ENCODE results near the gene GDA. TPM values are rescaled to one million over a fixed set of nuclear protein-coding genes. Genes with fewer than 3 reads are reported as not detected.

The GDA gene
- total and polyA plus RNA-seq, 2 of the 4 experiments (the other 2 are of a cell fraction): not detected

- H3K14ac ChIP-seq (replicated peaks; ENCODE audit: low read depth, low read length): no peak overlapping the region
- H2BK120ac ChIP-seq (ENCODE audit: low read depth, low read length): no peak overlapping the region
- WGBS, 2 experiments (ENCODE audit: extremely low coverage in 2 of 2, insufficient read length in 1 of 2): 20% methylated on average over 1 of the region's 2 CpGs; no CpG with 5 or more reads in 1 of the 2 experiments
Observed at GRCh38 chr9:72102520-72102919, 46.7 kb upstream of the GDA start.

More at GRCh38 chr9:72102520-72102919, 46.7 kb upstream of the GDA start:
- Histone ChIP-seq H3K18ac (ENCODE audit: low read depth, low read length) (no peak overlapping the region), H3K79me1 (ENCODE audit: low read depth in 1 of 2, low read length in 2 of 2) (no peaks in the 10 kb centered on the region), H3K27ac (ENCODE audit: insufficient read depth, low read length) (no peak overlapping the region), H2AK9ac (replicated peaks; ENCODE audit: low read depth, low read length, poor library complexity) (no peak overlapping the region), H2BK20ac (ENCODE audit: low read depth, low read length) (no peak overlapping the region), H3K9me3 (ENCODE audit: control insufficient read depth, insufficient read depth, low read length) (no peaks in the 10 kb centered on the region), H3K4me1 (ENCODE audit: control insufficient read depth, insufficient read depth, low read length) (no peaks in the 10 kb centered on the region), H2AFZ (replicated peaks; ENCODE audit: low read length, poor library complexity) (no peak overlapping the region), H3K27me3 (ENCODE audit: control insufficient read depth, insufficient read depth, low read length) (no peaks in the 10 kb centered on the region), H2BK15ac (ENCODE audit: low read depth, low read length) (no peak overlapping the region), H2AK5ac (ENCODE audit: low read depth, low read length) (no peak overlapping the region), H3K23ac (ENCODE audit: low read depth, low read length) (no peak overlapping the region), H3K4ac (ENCODE audit: low read depth, low read length) (no peak overlapping the region), H3K36me3 (ENCODE audit: control insufficient read depth, insufficient read depth, low read length) (no peaks in the 10 kb centered on the region), H3K9ac (ENCODE audit: low read depth, low read length) (no peak overlapping the region), H4K5ac (ENCODE audit: low read depth, low read length) (no peak overlapping the region), H2BK5ac (ENCODE audit: low read depth, low read length, poor library complexity, severe bottlenecking) (no peak overlapping the region), H4K91ac (ENCODE audit: insufficient read depth, low read depth, low read length) (no peak overlapping the region), H3K56ac (ENCODE audit: extremely low read depth, insufficient read depth, low read length) (no peak overlapping the region), H3K4me2 (ENCODE audit: low read depth, low read length) (no peak overlapping the region), H4K20me1 (ENCODE audit: insufficient read depth, low read length) (no peaks in the 10 kb centered on the region), H4K8ac (ENCODE audit: low read depth in 2 of 2, low read length in 2 of 2) (no peak overlapping the region), H3K9me1 (ENCODE audit: insufficient read depth, low read length) (no peaks in the 10 kb centered on the region), H3K4me3 (ENCODE audit: insufficient read depth, low read depth, low read length) (no peak overlapping the region)
- dilution Hi-C loops (cut with HindIII; ENCODE audit: low sequenced_read_pairs, unreplicated experiment): no loop called here
- ChIA-PET POLR2A (ENCODE audit: unreplicated experiment) (interaction anchor here (0.6 kb wide), 1 partner anchor 33 kb away, joined by 5 read pairs; no protein-coding TSS in a partner anchor), CTCF (interaction anchor here (0.7 kb wide), 1 partner anchor 8 kb away, joined by 4 read pairs; no protein-coding TSS in a partner anchor)
- BruUV-seq (replicated peaks): no TSS peak
- in situ Hi-C loops (cut with MboI; ENCODE audit: low sequenced_read_pairs): no loop called here
- no peak for DNase-seq
- no peak for ATAC-seq (ENCODE audit: low read depth)
- TF ChIP-seq CEBPB (IDR thresholded peaks at IDR 0.05; ENCODE audit: low read depth, low read length) (no peak), BHLHE40 (IDR thresholded peaks at IDR 0.05; ENCODE audit: low read depth, low read length) (no peak), FOS (IDR thresholded peaks at IDR 0.05; ENCODE audit: low read depth, low read length) (no peak), NFE2L2 (IDR thresholded peaks at IDR 0.05; ENCODE audit: low read depth, low read length) (no peak), RFX5 (IDR thresholded peaks at IDR 0.05; ENCODE audit: low read depth, low read length) (no peak), MAZ (IDR thresholded peaks at IDR 0.05; ENCODE audit: borderline replicate concordance, low read depth, low read length) (no peak), RCOR1 (IDR thresholded peaks at IDR 0.05; ENCODE audit: insufficient replicate concordance, low read length) (no peak), SMC3 (IDR thresholded peaks at IDR 0.05; ENCODE audit: low read depth, low read length) (no peak), MXI1 (IDR thresholded peaks at IDR 0.05; ENCODE audit: borderline replicate concordance, low read depth, low read length) (no peak)
- intact Hi-C loops (cut with micrococcal nuclease): no loop called here
